BLaER1 (cell line): ENCODE measurements around the gene TMEM126B.
"Not testable (repeated sequence)": the region's sequence is repeated elsewhere in the genome, so short reads cannot be mapped to it uniquely, and the experiment has no call there.

Experiments used
- H3K27ac ChIP-seq: shearing (Covaris generic); formaldehyde crosslinking; 2 replicates; pipeline ENCODE4 v1.8.1; 2022
- H3K27me3 ChIP-seq: shearing (Covaris generic); formaldehyde crosslinking; 2 replicates; pipeline ENCODE4 v1.8.1; 2022
- H3K36me3 ChIP-seq: shearing (Covaris generic); formaldehyde crosslinking; 2 replicates; pipeline ENCODE4 v1.8.1; 2022
- H3K4me1 ChIP-seq: shearing (Covaris generic); formaldehyde crosslinking; 2 replicates; pipeline ENCODE4 v1.8.1; 2022
- H3K4me2 ChIP-seq: shearing (Covaris generic); formaldehyde crosslinking; 2 replicates; pipeline ENCODE4 v1.8.1; 2022
- H3K4me3 ChIP-seq: shearing (Covaris generic); formaldehyde crosslinking; 2 replicates; pipeline ENCODE4 v1.8.1; 2022
- H3K9ac ChIP-seq: shearing (Covaris generic); formaldehyde crosslinking; 2 replicates; pipeline ENCODE4 v1.8.1; 2022
- H3K9me3 ChIP-seq: shearing (Covaris generic); formaldehyde crosslinking; 2 replicates; pipeline ENCODE4 v1.8.1; 2022
- H4K20me1 ChIP-seq: shearing (Covaris generic); formaldehyde crosslinking; 2 replicates; pipeline ENCODE4 v1.8.1; 2022
- Cebpa-rat ChIP-seq: shearing (Covaris generic); IDR thresholded peaks from 2 replicates; pipeline ENCODE4 v1.8.1; 2022

TMEM126B gene

DNA sequence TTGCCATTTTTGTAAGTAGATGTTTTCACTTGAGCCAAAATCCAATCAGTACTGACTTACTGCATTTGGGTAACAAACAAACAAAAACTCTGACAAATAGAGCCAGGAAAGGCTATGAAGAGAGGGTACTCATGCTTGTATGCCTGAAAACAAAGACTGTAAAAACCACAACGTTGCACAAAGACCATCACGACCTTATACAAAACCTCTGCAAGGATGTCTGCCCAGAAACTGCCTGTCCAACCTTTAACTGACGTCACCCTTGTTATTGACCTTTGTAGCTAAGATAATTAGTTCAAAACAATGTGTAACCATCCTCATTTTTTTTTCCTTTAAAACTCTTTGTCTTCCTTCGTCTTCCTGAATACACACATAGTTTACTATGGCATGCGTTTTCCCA lies 37.3 kb downstream of the TMEM126B start:
- Histone ChIP-seq H4K20me1 (peaks cover 40% of the 10 kb centered on the region), H3K4me1 (peaks cover 27% of the 10 kb centered on the region), H3K9ac (no peak overlapping the region), H3K36me3 (peaks cover 4% of the 10 kb centered on the region; the same call in 1 of the 2 replicates), H3K4me3 (peak overlapping the region; percentile 90; the same call in 1 of the 2 replicates), H3K27ac (no peak overlapping the region), H3K4me2 (peak overlapping the region; percentile 95), H3K27me3 (no peaks in the 10 kb centered on the region), H3K9me3 (no peaks in the 10 kb centered on the region)
- TF ChIP-seq Cebpa-rat: no peak

DNA sequence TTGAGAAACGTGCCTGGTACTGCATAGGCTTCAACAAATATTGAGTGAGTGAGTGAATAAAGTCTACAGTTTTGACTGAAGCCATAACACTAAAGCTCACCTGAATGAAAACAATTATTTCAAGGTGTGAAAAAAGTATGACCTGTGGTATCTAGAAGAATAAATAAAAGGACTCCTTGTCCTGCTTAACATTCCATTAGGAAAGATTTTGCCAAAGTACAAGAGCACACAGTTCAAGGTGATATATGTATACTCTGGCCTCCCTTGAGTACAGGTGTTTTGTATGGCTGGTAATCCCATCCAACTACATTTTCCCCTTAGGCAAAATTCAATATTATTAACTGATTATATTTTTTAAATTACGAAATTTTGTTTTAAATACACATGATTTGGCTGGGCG lies 38.3 kb downstream of the TMEM126B start:
- Histone ChIP-seq H3K4me2 (no peak overlapping the region), H3K4me1 (peaks cover 18% of the 10 kb centered on the region), H3K9me3 (peaks cover 4% of the 10 kb centered on the region; the same call in 1 of the 2 replicates), H3K27me3 (no peaks in the 10 kb centered on the region), H3K9ac (no peak overlapping the region), H3K27ac (no peak overlapping the region), H3K36me3 (0 out of 2 replicates have a peak, but pooled peaks cover 3% of the 10 kb centered on the region), H3K4me3 (no peak overlapping the region), H4K20me1 (peaks cover 30% of the 10 kb centered on the region)
- TF ChIP-seq Cebpa-rat: no peak

GRCh38 chr11:85668157-85668556 lies 39.8 kb downstream of the TMEM126B start:
- Histone ChIP-seq H3K36me3 (0 out of 2 replicates have a peak, but pooled peaks cover under 1% of the 10 kb centered on the region), H3K9me3 (peaks cover 4% of the 10 kb centered on the region; the same call in 1 of the 2 replicates), H3K27me3 (no peaks in the 10 kb centered on the region), H3K27ac (no peak overlapping the region), H3K4me3 (no peak overlapping the region), H3K9ac (no peak overlapping the region), H3K4me1 (peaks cover 9% of the 10 kb centered on the region; the same call in 1 of the 2 replicates), H4K20me1 (peaks cover 16% of the 10 kb centered on the region), H3K4me2 (no peak overlapping the region)
- no peak for TF ChIP-seq Cebpa-rat

DNA sequence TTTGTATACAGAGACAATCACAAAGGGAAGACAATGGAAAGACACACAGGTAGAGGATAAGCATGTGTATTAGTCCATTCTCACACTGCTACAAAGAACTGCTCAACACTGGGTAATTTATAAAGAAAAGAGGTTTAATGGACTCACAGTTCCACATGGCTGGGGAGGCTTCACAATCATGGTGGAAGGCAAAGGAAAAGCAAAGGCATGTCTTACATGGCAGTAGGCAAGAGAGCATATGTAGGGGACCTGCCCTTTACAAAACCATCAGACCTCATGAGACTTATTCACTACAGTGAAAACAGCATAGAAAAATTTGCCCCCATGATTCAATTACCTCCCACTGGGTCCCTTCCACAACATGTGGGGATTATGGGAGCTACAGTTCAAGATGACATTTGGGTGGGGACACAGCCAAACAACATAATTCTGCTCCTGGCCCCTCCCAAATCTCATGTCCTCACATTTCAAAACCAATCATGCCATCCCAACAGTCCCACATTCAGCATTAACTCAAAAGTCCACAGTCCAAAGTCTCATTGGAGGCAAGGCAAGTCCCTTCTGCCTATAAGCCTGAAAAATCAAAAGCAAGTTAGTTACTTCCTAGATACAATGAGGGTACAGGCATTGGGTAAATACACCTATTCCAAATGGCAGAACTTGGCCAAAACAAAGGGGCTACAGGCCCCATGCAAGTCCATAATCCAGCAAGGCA lies 42.7 kb downstream of the TMEM126B start:
- not testable (repeated sequence) for H3K4me2 ChIP-seq, H3K9ac ChIP-seq, H4K20me1 ChIP-seq, H3K4me3 ChIP-seq, H3K27ac ChIP-seq, H3K36me3 ChIP-seq, H3K27me3 ChIP-seq, H3K4me1 ChIP-seq
- H3K9me3 ChIP-seq: peaks cover 16% of the 10 kb centered on the region

GRCh38 chr11:85672105-85672902 lies 43.9 kb downstream of the TMEM126B start:
- no peak overlapping the region for H3K4me3 ChIP-seq
- no peaks in the 10 kb centered on the region for H4K20me1 ChIP-seq
- no peak overlapping the region for H3K9ac ChIP-seq
- H3K36me3 ChIP-seq: no peaks in the 10 kb centered on the region
- H3K9me3 ChIP-seq: peaks cover 16% of the 10 kb centered on the region
- H3K27me3 ChIP-seq: no peaks in the 10 kb centered on the region
- no peak overlapping the region for H3K4me2 ChIP-seq
- no peaks in the 10 kb centered on the region for H3K4me1 ChIP-seq
- H3K27ac ChIP-seq: no peak overlapping the region
- no peak for TF ChIP-seq Cebpa-rat

GRCh38 chr11:85673393-85673792 lies 45.0 kb downstream of the TMEM126B start:
- Histone ChIP-seq H3K27ac (no peak overlapping the region), H3K9me3 (peaks cover 16% of the 10 kb centered on the region), H3K36me3 (no peaks in the 10 kb centered on the region), H3K4me1 (no peaks in the 10 kb centered on the region), H3K4me2 (no peak overlapping the region), H3K4me3 (no peak overlapping the region), H4K20me1 (no peaks in the 10 kb centered on the region), H3K9ac (no peak overlapping the region), H3K27me3 (no peaks in the 10 kb centered on the region)
- TF ChIP-seq Cebpa-rat: no peak

- TF ChIP-seq Cebpa-rat: no peak
- H3K27me3 ChIP-seq: peaks cover 19% of the 10 kb centered on the region
- no peak overlapping the region for H3K27ac ChIP-seq
- peaks cover 15% of the 10 kb centered on the region for H3K9me3 ChIP-seq
- H3K9ac ChIP-seq: no peak overlapping the region
- no peak overlapping the region for H3K4me3 ChIP-seq
- H3K4me2 ChIP-seq: no peak overlapping the region
- H3K4me1 ChIP-seq: no peaks in the 10 kb centered on the region
- H3K36me3 ChIP-seq: no peaks in the 10 kb centered on the region
- no peaks in the 10 kb centered on the region for H4K20me1 ChIP-seq
These were observed 51.2 kb downstream of the TMEM126B start for GRCh38 chr11:85679576-85679975.

GRCh38 chr11:85680897-85681296 lies 52.5 kb downstream of the TMEM126B start:
- H3K36me3 ChIP-seq: no peaks in the 10 kb centered on the region

DNA sequence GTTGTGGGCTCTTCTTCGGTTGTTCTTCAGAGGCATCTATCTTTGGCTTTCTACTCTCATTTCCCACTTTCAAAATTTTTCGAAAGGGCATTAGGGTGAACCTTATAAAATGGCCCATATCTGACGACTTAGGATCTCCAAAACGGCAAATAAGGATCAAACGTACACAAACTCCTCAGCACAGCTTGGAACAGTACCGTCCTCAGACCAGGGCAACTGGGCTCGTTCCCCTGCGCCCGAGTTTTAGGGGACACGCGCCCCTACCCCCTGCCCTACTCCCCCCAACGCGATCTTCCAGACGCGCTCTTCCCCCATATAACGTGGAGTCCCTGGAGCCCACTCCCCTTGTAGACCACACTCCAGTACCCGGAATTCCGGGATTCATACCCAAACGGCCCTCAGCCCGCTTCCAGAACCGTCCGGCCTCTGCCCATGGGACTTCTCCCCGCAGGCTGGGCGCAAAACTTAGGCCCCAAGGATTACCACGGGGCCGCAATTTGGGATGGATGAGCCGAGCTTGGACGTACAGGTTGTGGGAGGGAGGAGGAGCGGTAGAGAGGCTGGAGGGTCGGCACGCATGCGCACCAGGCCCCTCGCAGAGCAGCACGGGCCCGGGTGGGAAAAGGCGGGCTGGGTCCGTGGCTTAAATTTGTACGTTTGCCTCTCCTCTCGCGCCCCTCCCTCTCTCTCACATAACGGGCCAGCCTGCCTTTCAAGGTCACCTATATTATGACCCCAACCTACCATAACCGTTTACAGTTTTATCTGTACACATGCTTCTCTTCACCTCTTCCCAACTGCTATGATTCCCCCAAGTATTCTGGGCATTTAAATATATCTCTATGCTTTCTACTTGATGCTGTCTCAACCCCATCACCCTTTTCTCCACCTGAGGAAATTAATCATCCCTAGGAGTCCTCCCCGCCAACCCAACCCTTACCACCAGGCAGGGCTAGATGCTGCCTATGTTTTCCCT lies 54.2 kb downstream of the TMEM126B start:
- TF ChIP-seq Cebpa-rat: no peak
- Histone ChIP-seq H4K20me1 (no peaks in the 10 kb centered on the region), H3K4me1 (0 out of 2 replicates have a peak, but pooled peaks cover 5% of the 10 kb centered on the region), H3K4me2 (no peak overlapping the region), H3K36me3 (no peaks in the 10 kb centered on the region), H3K27ac (no peak overlapping the region), H3K9ac (no peak overlapping the region), H3K27me3 (peaks cover 19% of the 10 kb centered on the region), H3K4me3 (no peak overlapping the region), H3K9me3 (peaks cover 11% of the 10 kb centered on the region)

More at GRCh38 chr11:85680897-85681296, 52.5 kb downstream of the TMEM126B start:
- Histone ChIP-seq H3K4me1 (0 out of 2 replicates have a peak, but pooled peaks cover 4% of the 10 kb centered on the region), H3K9me3 (peaks cover 11% of the 10 kb centered on the region), H3K9ac (no peak overlapping the region), H3K4me2 (no peak overlapping the region), H4K20me1 (no peaks in the 10 kb centered on the region), H3K27ac (no peak overlapping the region), H3K4me3 (no peak overlapping the region), H3K27me3 (peaks cover 19% of the 10 kb centered on the region)
- no peak for TF ChIP-seq Cebpa-rat
